Posterior vena cava (tissue), 2 donors: Measurements from ENCODE around the gene LDLRAD3. TPM values are rescaled to one million over a fixed set of nuclear protein-coding genes. Genes with fewer than 3 reads are reported as not detected.

Experiments
- DNase-seq: peaks from one replicate; pipeline ENCODE4 v3.0.0-alpha.2; 2020; ENCODE audit warnings: low spot score
- intact Hi-C, 2 donors: fragments of 100-400 bp; cut with DNase I; formaldehyde crosslinking; loops; one replicate each; pipeline versions ENCODE4 v1.14.1 to v1.14.2; 2022 to 2023
- total RNA-seq, 2 donors: library from RNA; stranded (reverse); fragmentation: NEBNext Ultra II Directional; extraction: Animal tissue kit (Norgen Biotek cat#: 25700); gene quantifications; one replicate each; pipeline ENCODE4 v1.2.1, GENCODE V29; 2021
- donor health status: DM: yes; HTN: yes; CAD: no.
- donor health status: DM: yes; HTN: yes; CAD: no.

The LDLRAD3 gene
- total RNA-seq, 2 donors from 2014 or later = 12.4 to 18.4 TPM

GRCh38 chr11:36193290-36193619 is 249.4 kb downstream of the LDLRAD3 start:
- intact Hi-C loops = no loop called here

GRCh38 chr11:36193721-36194120 is 249.9 kb downstream of the LDLRAD3 start:
- no peak for DNase-seq
- intact Hi-C loops = no loop called here

More at GRCh38 chr11:36193290-36193619, 249.4 kb downstream of the LDLRAD3 start:
- DNase-seq = no peak

GRCh38 chr11:36195496-36196354 is 251.9 kb downstream of the LDLRAD3 start:
- DNase-seq = no peak
- intact Hi-C loops = no loop called here

GRCh38 chr11:36196411-36196998 is 252.6 kb downstream of the LDLRAD3 start:
- intact Hi-C loops = no loop called here
- no peak for DNase-seq

GRCh38 chr11:36201411-36201810 is 257.5 kb downstream of the LDLRAD3 start:
- no peak for DNase-seq
- intact Hi-C loops = no loop called here

GRCh38 chr11:36205536-36205935 is 261.7 kb downstream of the LDLRAD3 start:
- DNase-seq = no peak
- intact Hi-C loops = no loop called here

- intact Hi-C loops = no loop called here
- DNase-seq = no peak
These were observed 266.7 kb downstream of the LDLRAD3 start for GRCh38 chr11:36210529-36210928.

- intact Hi-C loops = no loop called here
- no peak for DNase-seq
These were observed 268.0 kb downstream of the LDLRAD3 start for GRCh38 chr11:36211761-36212430.

- DNase-seq = no peak
- intact Hi-C loops = no loop called here
These were observed 268.9 kb downstream of the LDLRAD3 start for GRCh38 chr11:36212564-36213392.

GRCh38 chr11:36213393-36213840 is 269.6 kb downstream of the LDLRAD3 start:
- intact Hi-C loops = no loop called here
- DNase-seq = no peak

GRCh38 chr11:36214480-36214879 is 270.6 kb downstream of the LDLRAD3 start:
- intact Hi-C loops = no loop called here
- DNase-seq = no peak

- no peak for DNase-seq
- intact Hi-C loops = no loop called here
These were observed 271.3 kb downstream of the LDLRAD3 start for GRCh38 chr11:36214976-36215692.

GRCh38 chr11:36215693-36216060 is 271.8 kb downstream of the LDLRAD3 start:
- intact Hi-C loops = no loop called here
- DNase-seq = no peak

- intact Hi-C loops = no loop called here
These were observed 272.3 kb downstream of the LDLRAD3 start for GRCh38 chr11:36216061-36216615.

GRCh38 chr11:36218283-36218921 is 274.5 kb downstream of the LDLRAD3 start:
- intact Hi-C loops = no loop called here
- no peak for DNase-seq

More at GRCh38 chr11:36216061-36216615, 272.3 kb downstream of the LDLRAD3 start:
- no peak for DNase-seq

GRCh38 chr11:36219996-36220395 is 276.1 kb downstream of the LDLRAD3 start:
- no peak for DNase-seq
- intact Hi-C loops = no loop called here

- intact Hi-C loops = no loop called here
- DNase-seq = no peak
These were observed 279.2 kb downstream of the LDLRAD3 start for GRCh38 chr11:36222831-36223635.
